AG04450 (cell line): ENCODE measurements around the gene CNTNAP2. TPM values are rescaled to one million over a fixed set of nuclear protein-coding genes. Genes with fewer than 3 reads are reported as not detected.

Source experiments
- CTCF ChIA-PET: fragments of 300-600, 350-600 bp; formaldehyde crosslinking; extraction: SDS; loops from one replicate; lab custom pipeline; 2022; ENCODE audit warnings: antibody characterized with exemption, inconsistent platforms; lab: Charles Lee
- POLR2A ChIA-PET: fragments of 350-600 bp; formaldehyde crosslinking; extraction: SDS; loops from one replicate; lab custom pipeline; 2021; ENCODE audit warnings: antibody characterized with exemption, inconsistent platforms; lab: Yijun Ruan, JAX
- DNase-seq: peaks from one replicate; pipeline ENCODE4 v3.0.0-alpha.2; 2011; ENCODE audit warnings: low read depth, low spot score
- H3K27ac ChIP-seq: one replicate; pipeline ENCODE4 v1.5.1; 2012; ENCODE audit warnings: low read depth, low read length, control low read depth
- H3K27me3 ChIP-seq: one replicate; pipeline ENCODE4 v1.6.0; 2012; ENCODE audit warnings: low read length; ENCODE audit not compliant: control insufficient read depth, insufficient read depth
- H3K4me3 ChIP-seq: 2 replicates; pipeline ENCODE4 v1.5.1; 2011; ENCODE audit warnings: mild to moderate bottlenecking, low read depth, low read length, control low read depth
- H3K9me3 ChIP-seq: 2 replicates; pipeline ENCODE4 v1.5.1; 2012; ENCODE audit warnings: low read length; ENCODE audit not compliant: control insufficient read depth, insufficient read depth
- polyA plus RNA-seq: library from polyadenylated mRNA; depleted of rRNA; stranded (reverse); fragments of >200 nt; gene quantifications from 2 replicates; pipeline ENCODE4 v1.2.3, GENCODE V29; 2011
- TF ChIP-seq, protein P1 (sequence below): IDR thresholded peaks from 2 replicates; pipeline ENCODE4 v1.5.1; 2011; ENCODE audit warnings: low read depth, low read length, control low read depth, inconsistent platforms

Gene CNTNAP2
- polyA plus RNA-seq, 1 experiment: not detected

- DNase-seq: no peak
- ChIA-PET CTCF (no interaction called here), POLR2A (no interaction called here)
- Histone ChIP-seq H3K27ac (no peak overlapping the region), H3K9me3 (peaks cover 11% of the 10 kb centered on the region), H3K4me3 (no peak overlapping the region), H3K27me3 (no peaks in the 10 kb centered on the region)
- TF ChIP-seq, protein P1, sequence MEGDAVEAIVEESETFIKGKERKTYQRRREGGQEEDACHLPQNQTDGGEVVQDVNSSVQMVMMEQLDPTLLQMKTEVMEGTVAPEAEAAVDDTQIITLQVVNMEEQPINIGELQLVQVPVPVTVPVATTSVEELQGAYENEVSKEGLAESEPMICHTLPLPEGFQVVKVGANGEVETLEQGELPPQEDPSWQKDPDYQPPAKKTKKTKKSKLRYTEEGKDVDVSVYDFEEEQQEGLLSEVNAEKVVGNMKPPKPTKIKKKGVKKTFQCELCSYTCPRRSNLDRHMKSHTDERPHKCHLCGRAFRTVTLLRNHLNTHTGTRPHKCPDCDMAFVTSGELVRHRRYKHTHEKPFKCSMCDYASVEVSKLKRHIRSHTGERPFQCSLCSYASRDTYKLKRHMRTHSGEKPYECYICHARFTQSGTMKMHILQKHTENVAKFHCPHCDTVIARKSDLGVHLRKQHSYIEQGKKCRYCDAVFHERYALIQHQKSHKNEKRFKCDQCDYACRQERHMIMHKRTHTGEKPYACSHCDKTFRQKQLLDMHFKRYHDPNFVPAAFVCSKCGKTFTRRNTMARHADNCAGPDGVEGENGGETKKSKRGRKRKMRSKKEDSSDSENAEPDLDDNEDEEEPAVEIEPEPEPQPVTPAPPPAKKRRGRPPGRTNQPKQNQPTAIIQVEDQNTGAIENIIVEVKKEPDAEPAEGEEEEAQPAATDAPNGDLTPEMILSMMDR: no peak
Observed at GRCh38 chr7:147173883-147174282, 1057.3 kb downstream of the CNTNAP2 start.

- POLR2A ChIA-PET: no interaction called here
- H3K9me3 ChIP-seq: no peaks in the 10 kb centered on the region
- no peak overlapping the region for H3K4me3 ChIP-seq
- H3K27me3 ChIP-seq: no peaks in the 10 kb centered on the region
- DNase-seq: no peak
- TF ChIP-seq, protein P1: no peak
- CTCF ChIA-PET: no interaction called here
- no peak overlapping the region for H3K27ac ChIP-seq
Observed at GRCh38 chr7:147182874-147183273, 1066.3 kb downstream of the CNTNAP2 start.

- CTCF ChIA-PET: no interaction called here
- TF ChIP-seq, protein P1: no peak
- no peaks in the 10 kb centered on the region for H3K9me3 ChIP-seq
Observed at GRCh38 chr7:147183276-147183675, 1066.7 kb downstream of the CNTNAP2 start.

GRCh38 chr7:147188467-147188866 lies 1071.9 kb downstream of the CNTNAP2 start:
- DNase-seq: no peak

More at GRCh38 chr7:147183276-147183675, 1066.7 kb downstream of the CNTNAP2 start:
- POLR2A ChIA-PET: no interaction called here
- no peak overlapping the region for H3K4me3 ChIP-seq
- no peak overlapping the region for H3K27ac ChIP-seq
- no peaks in the 10 kb centered on the region for H3K27me3 ChIP-seq
- DNase-seq: no peak

GRCh38 chr7:147193476-147193875 lies 1076.9 kb downstream of the CNTNAP2 start:
- no peaks in the 10 kb centered on the region for H3K27me3 ChIP-seq
- no peak for DNase-seq
- peaks cover 4% of the 10 kb centered on the region for H3K9me3 ChIP-seq
- H3K27ac ChIP-seq: no peak overlapping the region
- POLR2A ChIA-PET: no interaction called here
- TF ChIP-seq, protein P1: no peak
- no peak overlapping the region for H3K4me3 ChIP-seq
- CTCF ChIA-PET: no interaction called here

More at GRCh38 chr7:147188467-147188866, 1071.9 kb downstream of the CNTNAP2 start:
- Histone ChIP-seq H3K27ac (no peak overlapping the region), H3K4me3 (no peak overlapping the region), H3K9me3 (no peaks in the 10 kb centered on the region; the same call in 1 of the 2 replicates), H3K27me3 (no peaks in the 10 kb centered on the region)
- ChIA-PET POLR2A (no interaction called here), CTCF (no interaction called here)
- TF ChIP-seq, protein P1: no peak
